Gastroesophageal sphincter (tissue), 3 donors: ENCODE results near the gene HTR4.

Experiments
- CTCF ChIP-seq, 4 experiments: fragments of 200-600 bp in 2 of 4; fragments of 450-650 bp in 2 of 4; sonication (generic) in 1 of 4; IDR thresholded peaks; one replicate each; pipeline ENCODE4 v1.5.1; 2017 to 2019; ENCODE audit warnings: antibody characterized with exemption in 4 of 4, mild to moderate bottlenecking in 2 of 4, moderate library complexity in 2 of 4
- EP300 ChIP-seq: sonication (generic); formaldehyde crosslinking; IDR thresholded peaks from one replicate; pipeline ENCODE4 v1.6.1; 2017; ENCODE audit warnings: antibody characterized with exemption, mild to moderate bottlenecking
- POLR2A ChIP-seq, 2 donors: fragments of 450-650 bp; IDR thresholded peaks; one replicate each; pipeline ENCODE4 v1.6.1; 2017; ENCODE audit warnings: antibody characterized with exemption in 2 of 2, mild to moderate bottlenecking in 2 of 2, moderate library complexity in 1 of 2
- POLR2AphosphoS5 ChIP-seq: sonication (generic); formaldehyde crosslinking; IDR thresholded peaks from one replicate; pipeline ENCODE4 v1.6.1; 2017; ENCODE audit warnings: antibody characterized with exemption

GRCh38 chr5:148681157-148682057 lies 27.1 kb upstream of the HTR4 start:
- no peak for TF ChIP-seq CTCF (IDR thresholded peaks at IDR 0.05)
- TF ChIP-seq POLR2A (IDR thresholded peaks at IDR 0.05), result no peak
- TF ChIP-seq POLR2AphosphoS5, result no peak
- no peak for TF ChIP-seq EP300
